ENCODE data around the gene PTPN3.

Gene PTPN3

GRCh38 chr9:109520475-109521132, 22.5 kb upstream of the PTPN3 start:
- Histone ChIP-seq H3K4me3 (IDR thresholded peaks at IDR 0.05; ENCODE audit: insufficient read depth, low read depth, low read length) (no peak overlapping the region), H3K27me3 (ENCODE audit: insufficient read depth, low read depth) (no peaks in the 10 kb centered on the region), H3K27ac (no peak overlapping the region), H3K36me3 (ENCODE audit: insufficient read depth) (no peaks in the 10 kb centered on the region), H3K4me2 (no peak overlapping the region), H4K20me1 (ENCODE audit: insufficient read depth) (no peaks in the 10 kb centered on the region), H3K9ac (no peak overlapping the region), H3K4me1 (ENCODE audit: low read depth, poor library complexity, severe bottlenecking) (no peaks in the 10 kb centered on the region), H3K79me2 (ENCODE audit: insufficient read depth, low read depth) (no peaks in the 10 kb centered on the region), H2AFZ (ENCODE audit: low read depth) (no peak overlapping the region)
- TF ChIP-seq CTCF (conservative IDR thresholded peaks at IDR 0.05; ENCODE audit: low read depth, low read length), result peak; percentile 94

GRCh38 chr9:109519366-109519765, 21.3 kb upstream of the PTPN3 start:
- TF ChIP-seq CTCF (conservative IDR thresholded peaks at IDR 0.05; ENCODE audit: low read depth, low read length), result no peak
- H3K9ac ChIP-seq, result no peak overlapping the region
- H3K79me2 ChIP-seq (ENCODE audit: insufficient read depth, low read depth), result no peaks in the 10 kb centered on the region
- H3K27me3 ChIP-seq (ENCODE audit: insufficient read depth, low read depth), result no peaks in the 10 kb centered on the region
- H3K27ac ChIP-seq, result no peak overlapping the region
- H3K4me3 ChIP-seq (IDR thresholded peaks at IDR 0.05; ENCODE audit: insufficient read depth, low read depth, low read length), result no peak overlapping the region
- H3K4me2 ChIP-seq, result no peak overlapping the region
- no peaks in the 10 kb centered on the region for H3K4me1 ChIP-seq (ENCODE audit: low read depth, poor library complexity, severe bottlenecking)
- H3K36me3 ChIP-seq (ENCODE audit: insufficient read depth), result no peaks in the 10 kb centered on the region
- H2AFZ ChIP-seq (ENCODE audit: low read depth), result no peak overlapping the region
- no peaks in the 10 kb centered on the region for H4K20me1 ChIP-seq (ENCODE audit: insufficient read depth)

- H2AFZ ChIP-seq (ENCODE audit: low read depth), result no peak overlapping the region
- no peak for TF ChIP-seq CTCF (conservative IDR thresholded peaks at IDR 0.05; ENCODE audit: low read depth, low read length)
- no peaks in the 10 kb centered on the region for H3K27me3 ChIP-seq (ENCODE audit: insufficient read depth, low read depth)
- no peaks in the 10 kb centered on the region for H4K20me1 ChIP-seq (ENCODE audit: insufficient read depth)
- no peak overlapping the region for H3K9ac ChIP-seq
- no peaks in the 10 kb centered on the region for H3K4me1 ChIP-seq (ENCODE audit: low read depth, poor library complexity, severe bottlenecking)
- H3K4me3 ChIP-seq (IDR thresholded peaks at IDR 0.05; ENCODE audit: insufficient read depth, low read depth, low read length), result no peak overlapping the region
- H3K79me2 ChIP-seq (ENCODE audit: insufficient read depth, low read depth), result no peaks in the 10 kb centered on the region
- H3K4me2 ChIP-seq, result no peak overlapping the region
- H3K36me3 ChIP-seq (ENCODE audit: insufficient read depth), result no peaks in the 10 kb centered on the region
- H3K27ac ChIP-seq, result no peak overlapping the region
Measured at GRCh38 chr9:109518621-109519335, 20.7 kb upstream of the PTPN3 start.

GRCh38 chr9:109517901-109518377, 19.8 kb upstream of the PTPN3 start:
- Histone ChIP-seq H2AFZ (ENCODE audit: low read depth) (no peak overlapping the region), H3K27me3 (ENCODE audit: insufficient read depth, low read depth) (no peaks in the 10 kb centered on the region), H3K36me3 (ENCODE audit: insufficient read depth) (no peaks in the 10 kb centered on the region), H3K4me3 (IDR thresholded peaks at IDR 0.05; ENCODE audit: insufficient read depth, low read depth, low read length) (no peak overlapping the region), H3K9ac (no peak overlapping the region), H3K27ac (no peak overlapping the region), H3K4me2 (no peak overlapping the region), H3K4me1 (ENCODE audit: low read depth, poor library complexity, severe bottlenecking) (peaks cover 5% of the 10 kb centered on the region), H4K20me1 (ENCODE audit: insufficient read depth) (no peaks in the 10 kb centered on the region), H3K79me2 (ENCODE audit: insufficient read depth, low read depth) (no peaks in the 10 kb centered on the region)
- TF ChIP-seq CTCF (conservative IDR thresholded peaks at IDR 0.05; ENCODE audit: low read depth, low read length), result no peak
